ENCODE results near the gene RELA.
"Not testable (repeated sequence)": the region's sequence is repeated elsewhere in the genome, so short reads cannot be mapped to it uniquely, and the experiment has no call there.

RELA gene

GRCh38 chr11:65662799-65663638 lies at the start of gene RELA:
TSS of gene RELA (minus strand) at chr11:65662916. CDS start at chr11:65662832, 84 bp downstream.
- in situ Hi-C loops (cut with MboI; ENCODE audit: low sequenced_read_pairs), result no loop called here

GRCh38 chr11:65711785-65712632 lies 49.3 kb upstream of the RELA start, which contains the start of gene KAT5:
TSS of gene KAT5 (plus strand) at chr11:65712252. CDS start at chr11:65712268, 16 bp downstream.
- in situ Hi-C loops (cut with MboI; ENCODE audit: low sequenced_read_pairs), result no loop called here

GRCh38 chr11:65710421-65710820 lies 47.7 kb upstream of the RELA start:
- in situ Hi-C loops (cut with MboI; ENCODE audit: low sequenced_read_pairs), result no loop called here

GRCh38 chr11:65709661-65710060 lies 46.9 kb upstream of the RELA start:
- in situ Hi-C loops (cut with MboI; ENCODE audit: low sequenced_read_pairs), result no loop called here

- in situ Hi-C loops (cut with MboI; ENCODE audit: low sequenced_read_pairs), result no loop called here
These were observed 45.7 kb upstream of the RELA start for GRCh38 chr11:65708451-65708850.

- in situ Hi-C loops (cut with MboI; ENCODE audit: low sequenced_read_pairs), result not testable (repeated sequence)
These were observed 44.3 kb upstream of the RELA start for GRCh38 chr11:65707002-65707401.

- in situ Hi-C loops (cut with MboI; ENCODE audit: low sequenced_read_pairs), result not testable (repeated sequence)
These were observed 43.6 kb upstream of the RELA start for GRCh38 chr11:65706303-65706763.

- in situ Hi-C loops (cut with MboI; ENCODE audit: low sequenced_read_pairs), result no loop called here
These were observed 41.1 kb upstream of the RELA start for GRCh38 chr11:65703846-65704245.

GRCh38 chr11:65701686-65702085 lies 39.0 kb upstream of the RELA start:
- in situ Hi-C loops (cut with MboI; ENCODE audit: low sequenced_read_pairs), result no loop called here

- in situ Hi-C loops (cut with MboI; ENCODE audit: low sequenced_read_pairs), result no loop called here
These were observed 37.7 kb upstream of the RELA start for GRCh38 chr11:65700399-65700798.

- in situ Hi-C loops (cut with MboI; ENCODE audit: low sequenced_read_pairs), result no loop called here
These were observed 36.6 kb upstream of the RELA start for GRCh38 chr11:65699306-65699705.

- in situ Hi-C loops (cut with MboI; ENCODE audit: low sequenced_read_pairs), result no loop called here
These were observed 35.5 kb upstream of the RELA start for GRCh38 chr11:65698205-65698604.

GRCh38 chr11:65696802-65697552 lies 34.3 kb upstream of the RELA start:
- in situ Hi-C loops (cut with MboI; ENCODE audit: low sequenced_read_pairs), result no loop called here

- in situ Hi-C loops (cut with MboI; ENCODE audit: low sequenced_read_pairs), result no loop called here
These were observed 32.9 kb upstream of the RELA start for GRCh38 chr11:65695459-65696241.

- in situ Hi-C loops (cut with MboI; ENCODE audit: low sequenced_read_pairs), result no loop called here
These were observed 29.7 kb upstream of the RELA start for GRCh38 chr11:65692367-65692766.

GRCh38 chr11:65691847-65692246 lies 29.1 kb upstream of the RELA start:
- in situ Hi-C loops (cut with MboI; ENCODE audit: low sequenced_read_pairs), result not testable (repeated sequence)

GRCh38 chr11:65685981-65686380 lies 23.3 kb upstream of the RELA start:
- in situ Hi-C loops (cut with MboI; ENCODE audit: low sequenced_read_pairs), result no loop called here

- in situ Hi-C loops (cut with MboI; ENCODE audit: low sequenced_read_pairs), result not testable (repeated sequence)
These were observed 20.8 kb upstream of the RELA start for GRCh38 chr11:65683480-65683879.

GRCh38 chr11:65680192-65680743 lies 17.6 kb upstream of the RELA start:
- in situ Hi-C loops (cut with MboI; ENCODE audit: low sequenced_read_pairs), result no loop called here

GRCh38 chr11:65672982-65673381 lies 10.3 kb upstream of the RELA start:
- in situ Hi-C loops (cut with MboI; ENCODE audit: low sequenced_read_pairs), result no loop called here

Data from hTERT RPE-1 (cell line).